NOMO-1 treated with DMSO at 0.1 percent for 48 hours (cell line): ENCODE results near the gene ELK1.
"Not testable (repeated sequence)": the region's sequence is repeated elsewhere in the genome, so short reads cannot be mapped to it uniquely, and the experiment has no call there.

Experiments used
- DNase-seq: peaks from one replicate; lab custom pipeline; 2025; ENCODE audit not compliant: unreplicated experiment; lab: John Stamatoyannopoulos, UW

Gene ELK1

GRCh38 chrX:47650164-47651042 is at the start of gene ELK1:
ELK1 (minus strand) TSS chrX:47650563; CDS start chrX:47641441, 9,122 bp downstream.
- peak; percentile 89 for DNase-seq

- no peak for DNase-seq
Observed at GRCh38 chrX:47697181-47697580, 46.8 kb upstream of the ELK1 start.

GRCh38 chrX:47690175-47690574 is 39.8 kb upstream of the ELK1 start:
- DNase-seq: no peak

GRCh38 chrX:47687263-47687662 is 36.9 kb upstream of the ELK1 start:
- no peak for DNase-seq

- no peak for DNase-seq
Observed at GRCh38 chrX:47683829-47684205, 33.5 kb upstream of the ELK1 start.

- DNase-seq: no peak
Observed at GRCh38 chrX:47683184-47683828, 32.9 kb upstream of the ELK1 start.

- peak; percentile 22 for DNase-seq
Observed at GRCh38 chrX:47675959-47676859, 25.8 kb upstream of the ELK1 start.

GRCh38 chrX:47674776-47675175 is 24.4 kb upstream of the ELK1 start:
- DNase-seq: no peak

GRCh38 chrX:47665797-47666196 is 15.4 kb upstream of the ELK1 start:
- DNase-seq: not testable (repeated sequence)

- DNase-seq: no peak
Observed at GRCh38 chrX:47664737-47665136, 14.4 kb upstream of the ELK1 start.

GRCh38 chrX:47662144-47662657 is 11.8 kb upstream of the ELK1 start:
- DNase-seq: no peak

- DNase-seq: no peak
Observed at GRCh38 chrX:47661539-47661938, 11.2 kb upstream of the ELK1 start.

GRCh38 chrX:47659421-47659726 is 9.0 kb upstream of the ELK1 start:
- DNase-seq: no peak

GRCh38 chrX:47658684-47659420 is 8.5 kb upstream of the ELK1 start, which contains the start of gene UXT:
UXT (minus strand) TSS chrX:47659180; CDS start chrX:47658927, 253 bp downstream.
- DNase-seq: peak; percentile 91

- DNase-seq: no peak
Observed at GRCh38 chrX:47658301-47658683, 7.9 kb upstream of the ELK1 start.

GRCh38 chrX:47651043-47651905 is 911 bp upstream of the ELK1 start:
- DNase-seq: no peak

GRCh38 chrX:47649781-47650163 is 591 bp downstream of the ELK1 start:
- DNase-seq: no peak

GRCh38 chrX:47649271-47649670 is 1.1 kb downstream of the ELK1 start:
- no peak for DNase-seq

- no peak for DNase-seq
Observed at GRCh38 chrX:47648376-47648775, 2.0 kb downstream of the ELK1 start.

GRCh38 chrX:47646636-47647035 is 3.7 kb downstream of the ELK1 start:
- no peak for DNase-seq
